Nephron progenitor cell (in vitro differentiated cells): ENCODE data around the gene NUMBL.

Experiments used
- DNase-seq: peaks from one replicate; pipeline ENCODE4 v3.0.0; 2021
- H3K27ac Mint-ChIP-seq: 2 replicates; pipeline ENCODE4 v1.8.0; 2021; ENCODE audit warnings: mild to moderate bottlenecking, moderate library complexity, mixed read lengths
- H3K27me3 Mint-ChIP-seq: 2 replicates; pipeline ENCODE4 v1.8.0; 2021; ENCODE audit warnings: mild to moderate bottlenecking, low read depth, mixed read lengths; ENCODE audit not compliant: poor library complexity
- H3K36me3 Mint-ChIP-seq: 2 replicates; pipeline ENCODE4 v1.8.0; 2021; ENCODE audit warnings: low read depth, mixed read lengths
- H3K4me1 Mint-ChIP-seq: 2 replicates; pipeline ENCODE4 v1.8.0; 2021; ENCODE audit warnings: mixed read lengths
- H3K4me3 Mint-ChIP-seq: 2 replicates; pipeline ENCODE4 v1.8.0; 2021; ENCODE audit warnings: mild to moderate bottlenecking, moderate library complexity, mixed read lengths
- H3K9me3 Mint-ChIP-seq: 2 replicates; pipeline ENCODE4 v1.8.0; 2021; ENCODE audit warnings: mild to moderate bottlenecking, moderate library complexity, mixed read lengths
- CTCF ChIP-seq: fragments of 200-600 bp; sonication (generic); IDR thresholded peaks from 2 replicates; pipeline ENCODE4 v1.5.0; 2021; ENCODE audit warnings: antibody characterized with exemption

The NUMBL gene

DNA sequence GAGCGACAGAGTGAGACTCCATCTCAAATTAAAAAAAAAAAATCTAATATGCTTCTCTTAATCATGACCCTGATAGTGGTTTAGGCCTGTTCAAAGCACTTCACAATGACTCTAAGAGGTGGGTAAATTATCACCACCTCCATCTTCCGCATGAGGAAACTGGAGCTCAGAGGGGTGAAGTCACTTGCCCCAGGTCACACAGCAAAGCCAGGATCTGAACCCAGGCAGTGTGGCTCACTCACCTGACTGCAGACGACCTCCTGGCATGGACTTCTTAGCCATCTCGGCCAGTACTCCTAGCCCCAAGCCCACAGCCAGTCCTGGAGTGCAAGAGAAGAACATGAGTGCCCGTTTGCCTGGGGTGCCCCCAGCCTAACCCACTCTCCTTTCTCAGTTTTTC is 19.4 kb upstream of the NUMBL start:
- Mint-ChIP-seq H3K4me3 (no peak overlapping the region), H3K27me3 (no peaks in the 10 kb centered on the region), H3K27ac (no peak overlapping the region), H3K36me3 (peaks cover 56% of the 10 kb centered on the region), H3K4me1 (peaks cover 21% of the 10 kb centered on the region), H3K9me3 (no peaks in the 10 kb centered on the region)
- TF ChIP-seq CTCF: no peak
- no peak for DNase-seq

DNA sequence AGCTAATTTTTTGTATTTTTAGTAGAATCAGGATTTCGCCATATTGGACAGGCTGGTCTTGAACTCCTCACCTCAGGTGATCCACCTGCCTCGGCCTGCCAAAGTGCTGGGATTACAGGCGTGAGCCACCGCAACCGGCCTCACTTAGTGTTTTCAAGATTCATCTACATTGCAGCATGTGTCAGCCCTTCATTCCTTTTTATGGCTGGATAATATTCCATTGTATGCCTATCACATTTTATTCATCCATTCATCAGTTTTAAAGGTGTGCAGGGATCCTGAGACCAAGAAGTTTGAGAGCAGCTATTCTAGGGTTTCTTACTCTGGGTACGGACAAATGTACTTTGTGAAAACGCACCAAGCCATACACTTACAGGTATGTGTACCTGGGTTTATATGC is 17.2 kb upstream of the NUMBL start:
- DNase-seq: no peak
- no peak for TF ChIP-seq CTCF
- H3K27me3 Mint-ChIP-seq: no peaks in the 10 kb centered on the region
- H3K9me3 Mint-ChIP-seq: no peaks in the 10 kb centered on the region
- H3K36me3 Mint-ChIP-seq: peaks cover 57% of the 10 kb centered on the region
- H3K4me3 Mint-ChIP-seq: no peak overlapping the region
- no peak overlapping the region for H3K27ac Mint-ChIP-seq
- peaks cover 22% of the 10 kb centered on the region for H3K4me1 Mint-ChIP-seq

DNA sequence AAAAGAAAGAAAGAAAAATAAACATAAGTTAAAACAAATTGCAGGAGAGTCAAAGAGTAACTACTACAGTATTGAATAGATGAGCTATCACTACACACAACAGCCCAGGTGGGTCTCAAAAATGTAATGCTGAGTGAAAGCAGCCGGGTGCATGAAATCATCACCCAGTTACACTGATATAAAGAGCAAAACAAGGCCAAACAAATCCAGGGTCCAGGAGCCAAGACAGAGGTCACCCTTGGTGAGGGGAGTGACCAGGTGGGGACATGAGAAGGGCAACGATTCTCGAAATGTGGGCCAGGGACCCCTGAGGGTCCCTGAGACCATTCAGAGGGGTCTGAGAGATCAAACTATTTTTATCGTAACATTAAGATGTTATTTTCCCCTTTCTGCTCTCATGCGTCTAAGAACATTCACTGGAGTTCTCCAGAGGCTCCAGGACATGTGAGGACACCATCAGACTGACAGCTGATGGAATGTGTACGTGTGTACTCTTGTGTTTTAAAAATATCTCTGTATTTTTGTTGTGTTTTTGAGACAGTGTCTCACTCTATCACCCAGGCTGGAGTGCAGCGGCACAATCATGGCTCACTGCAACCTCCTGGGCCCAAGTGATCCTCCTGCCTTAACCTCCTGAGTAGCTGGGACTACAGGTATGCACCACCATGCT is 15.6 kb upstream of the NUMBL start:
- peak overlapping the region; percentile 91 for H3K27ac Mint-ChIP-seq
- H3K36me3 Mint-ChIP-seq: peaks cover 58% of the 10 kb centered on the region
- H3K4me3 Mint-ChIP-seq: no peak overlapping the region
- no peak for TF ChIP-seq CTCF
- no peak for DNase-seq
- H3K9me3 Mint-ChIP-seq: no peaks in the 10 kb centered on the region
- H3K27me3 Mint-ChIP-seq: no peaks in the 10 kb centered on the region
- H3K4me1 Mint-ChIP-seq: peaks cover 24% of the 10 kb centered on the region

GRCh38 chr19:40705362-40705651 is 14.9 kb upstream of the NUMBL start:
- no peaks in the 10 kb centered on the region for H3K9me3 Mint-ChIP-seq
- H3K4me3 Mint-ChIP-seq: no peak overlapping the region
- DNase-seq: no peak
- H3K4me1 Mint-ChIP-seq: peaks cover 24% of the 10 kb centered on the region
- no peak overlapping the region for H3K27ac Mint-ChIP-seq
- TF ChIP-seq CTCF: no peak
- H3K36me3 Mint-ChIP-seq: peaks cover 58% of the 10 kb centered on the region
- H3K27me3 Mint-ChIP-seq: no peaks in the 10 kb centered on the region

DNA sequence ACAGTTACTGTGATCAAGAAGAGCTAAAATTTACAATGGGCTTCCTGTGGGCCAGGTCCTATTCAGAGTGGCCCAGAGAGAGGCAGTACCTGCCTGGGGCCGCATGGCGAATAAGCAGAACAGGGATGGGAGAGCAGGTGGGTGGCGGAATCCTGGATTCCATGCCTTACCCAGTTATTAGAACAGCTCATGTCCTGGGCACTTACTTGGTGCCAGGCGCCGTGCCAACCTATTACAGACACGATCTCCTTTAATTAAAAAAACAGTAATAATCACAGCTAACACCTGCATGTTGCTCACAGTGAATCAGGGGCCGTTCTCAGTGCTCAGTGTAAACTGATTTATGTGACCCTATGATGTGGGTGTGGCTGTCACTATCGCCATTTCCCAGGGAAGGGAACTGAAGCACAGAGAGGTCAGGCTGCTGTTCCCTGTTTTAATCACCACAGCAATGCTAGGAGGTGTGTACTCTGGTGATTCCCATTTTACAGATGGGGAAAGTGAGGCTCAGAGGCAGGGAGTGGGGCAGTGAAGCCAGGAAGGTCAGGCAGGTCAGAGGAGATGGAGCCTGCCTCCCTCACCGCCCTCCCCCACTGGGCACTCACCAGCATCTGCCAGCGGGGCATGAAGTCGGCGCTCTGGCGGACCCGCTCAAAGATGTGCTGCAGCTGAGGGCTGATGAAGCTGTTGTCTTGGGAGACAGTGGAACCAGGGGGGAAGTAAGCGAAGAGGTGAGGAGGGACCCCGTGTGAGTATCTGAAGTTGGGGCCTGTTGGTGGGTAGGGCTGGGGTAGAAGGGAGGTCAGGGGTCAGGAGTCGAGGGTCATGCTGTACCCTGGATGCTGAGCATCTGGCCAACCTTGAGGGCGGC is 14.3 kb upstream of the NUMBL start:
- H3K4me3 Mint-ChIP-seq: no peak overlapping the region

More for the DNA sequence above, 14.3 kb upstream of the NUMBL start:
- Mint-ChIP-seq H3K36me3 (peaks cover 55% of the 10 kb centered on the region), H3K9me3 (no peaks in the 10 kb centered on the region), H3K4me1 (peaks cover 24% of the 10 kb centered on the region), H3K27me3 (no peaks in the 10 kb centered on the region), H3K27ac (no peak overlapping the region)
- DNase-seq: no peak
- TF ChIP-seq CTCF: no peak
